IPS-NIHi11 (cell line): ENCODE data around the gene APOL3.
"Not testable (repeated sequence)": the region's sequence is repeated elsewhere in the genome, so short reads cannot be mapped to it uniquely, and the experiment has no call there.

Experiments
- DNase-seq: peaks from one replicate; pipeline ENCODE4 v3.0.0; 2012; ENCODE audit warnings: mixed read lengths, low spot score

The APOL3 gene

DNA sequence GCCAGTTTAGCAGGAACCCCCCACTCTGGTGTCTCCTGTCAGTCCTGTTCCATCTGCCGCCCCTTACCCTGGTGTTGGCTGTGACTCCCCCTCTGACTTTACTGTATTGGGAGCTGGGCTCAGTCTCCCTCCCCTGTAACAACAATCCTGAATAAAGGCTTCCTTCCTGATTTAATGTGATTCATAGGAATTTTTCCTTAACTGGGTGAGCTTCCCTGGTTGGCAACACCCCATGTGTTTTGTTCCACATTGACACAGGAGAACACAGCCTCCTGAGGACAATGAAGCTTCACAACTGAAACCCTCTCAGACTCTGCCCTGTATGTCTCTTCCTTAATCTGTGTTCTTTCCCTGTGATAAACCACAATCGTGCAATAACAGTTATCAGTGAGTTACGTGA, 32.6 kb upstream of the APOL3 start:
- no peak for DNase-seq

DNA sequence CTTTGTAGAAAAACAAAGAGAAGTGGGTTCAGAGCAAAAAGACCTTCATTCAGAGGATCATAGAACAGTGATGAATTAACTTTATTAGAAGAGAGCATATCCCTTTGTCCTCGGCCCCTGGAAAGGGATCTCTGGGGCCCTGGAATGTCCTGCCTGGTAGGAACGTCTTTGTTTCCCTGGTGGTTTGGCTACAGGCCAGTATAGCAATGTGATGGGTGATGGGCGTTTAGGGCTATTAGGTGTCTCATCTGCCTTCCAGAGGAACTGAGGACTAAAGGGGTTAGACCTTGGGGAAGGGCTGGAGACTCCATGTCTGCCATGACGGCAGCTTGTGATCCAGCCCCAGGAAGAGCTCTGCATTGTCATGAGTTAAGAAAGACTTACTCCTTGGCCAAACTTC, 32.0 kb upstream of the APOL3 start:
- no peak for DNase-seq

- no peak for DNase-seq
Measured at GRCh38 chr22:36191106-36191836, 30.7 kb upstream of the APOL3 start.

- not testable (repeated sequence) for DNase-seq
Measured at GRCh38 chr22:36187862-36188261, 27.3 kb upstream of the APOL3 start.

DNA sequence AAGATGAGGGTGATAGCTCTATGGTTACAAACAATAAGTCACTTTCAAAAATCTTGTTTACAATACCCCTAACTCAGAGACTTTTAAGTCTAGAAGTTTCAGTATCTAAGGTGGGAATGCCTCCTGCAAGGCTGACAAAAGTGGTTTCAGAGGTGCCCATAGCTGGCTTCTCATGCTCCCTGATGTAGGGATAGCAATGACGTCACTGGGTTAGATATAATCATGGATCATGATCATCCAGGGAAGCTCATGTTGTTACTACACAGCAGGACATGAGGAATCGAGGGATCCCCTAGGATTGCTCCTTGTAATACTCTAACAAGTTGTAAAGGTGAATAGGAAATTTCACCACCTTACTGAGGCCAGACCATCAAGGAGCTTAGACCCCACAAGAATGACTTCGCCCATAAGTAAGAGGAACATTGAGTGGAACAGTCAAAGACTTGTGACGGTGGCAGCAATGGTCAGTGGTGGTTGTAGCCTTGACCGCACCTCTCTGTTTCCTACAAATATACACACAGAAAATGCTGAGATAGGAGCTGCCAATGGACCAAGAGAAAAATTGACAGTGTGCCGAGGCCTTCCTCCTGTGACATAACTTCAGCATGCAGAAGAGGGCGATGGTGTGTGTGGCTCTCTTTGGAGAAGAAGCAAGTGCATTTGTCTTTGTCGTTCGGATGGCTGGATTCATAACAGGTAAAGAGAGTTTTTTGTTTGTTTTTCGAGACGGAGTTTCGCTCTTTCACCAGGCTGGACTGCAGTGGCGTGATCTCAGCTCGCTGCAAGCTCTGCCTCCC, 25.5 kb upstream of the APOL3 start:
- no peak for DNase-seq

DNA sequence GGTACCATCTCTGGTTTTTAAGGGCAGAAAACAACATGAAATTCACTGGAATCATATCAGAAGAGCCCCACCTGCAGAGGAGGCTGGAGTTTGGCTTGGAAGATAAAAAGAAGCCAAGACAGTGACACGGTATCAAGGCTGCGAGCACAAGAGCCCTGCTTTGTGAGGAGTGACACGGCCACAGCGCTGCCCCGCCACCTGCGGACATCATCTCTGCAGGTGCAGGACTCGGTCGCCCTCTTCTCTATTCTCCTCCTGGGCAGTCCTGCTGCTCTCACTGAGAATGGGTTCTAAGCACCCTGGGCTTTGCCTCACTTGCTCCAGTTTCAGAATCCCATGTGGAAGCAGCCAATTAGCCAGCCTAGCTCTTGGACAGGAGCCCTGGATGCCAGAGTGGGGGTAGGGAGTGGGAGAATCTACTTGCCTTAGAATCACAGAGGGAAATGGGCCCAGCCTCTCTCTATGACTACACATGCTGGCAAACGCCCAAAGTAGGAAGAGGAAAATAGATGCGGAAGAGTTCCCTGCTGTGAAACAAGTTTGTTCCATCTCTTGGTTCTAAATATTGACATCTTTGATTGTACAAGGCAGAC, 24.0 kb upstream of the APOL3 start:
- no peak for DNase-seq

DNA sequence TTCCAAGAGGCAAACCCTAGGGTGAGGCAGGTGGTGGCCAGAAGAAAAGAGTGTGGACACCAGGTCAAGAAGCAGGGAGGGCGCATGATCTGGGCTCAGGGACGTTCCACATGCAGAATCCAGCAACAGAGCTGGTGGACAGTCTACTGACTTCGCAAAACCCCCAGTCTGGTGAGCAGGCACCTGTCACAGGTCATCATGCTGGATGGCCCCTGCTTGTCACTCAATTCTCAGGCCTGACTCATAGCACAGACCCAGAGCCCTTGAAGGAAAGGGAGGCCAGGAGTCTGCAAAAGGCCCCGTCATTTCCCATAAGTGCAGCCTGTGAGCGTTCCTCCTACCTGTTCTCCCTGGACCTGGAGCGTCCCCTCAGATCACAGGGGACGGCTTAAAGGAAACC, 22.9 kb upstream of the APOL3 start:
- DNase-seq, result no peak

DNA sequence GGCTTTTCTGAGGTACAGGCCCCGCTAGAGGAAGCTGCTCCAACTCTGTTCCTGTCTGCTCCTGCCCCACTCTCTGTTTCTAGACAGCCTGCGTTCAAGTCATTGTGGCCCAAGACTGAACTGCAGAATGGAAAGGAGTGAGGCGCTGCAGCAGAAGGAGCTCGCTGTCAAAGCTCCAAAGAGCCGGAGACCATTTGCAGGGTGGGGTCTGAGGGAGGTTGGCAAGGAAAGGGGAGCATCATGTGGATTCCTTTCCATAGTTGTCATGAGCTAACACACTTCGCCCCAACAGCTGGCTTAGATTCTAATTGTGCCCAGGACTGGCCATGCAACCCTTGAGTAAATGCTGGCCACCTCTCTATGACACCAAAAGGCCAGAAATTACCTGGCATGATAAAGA, 22.3 kb upstream of the APOL3 start:
- no peak for DNase-seq

DNA sequence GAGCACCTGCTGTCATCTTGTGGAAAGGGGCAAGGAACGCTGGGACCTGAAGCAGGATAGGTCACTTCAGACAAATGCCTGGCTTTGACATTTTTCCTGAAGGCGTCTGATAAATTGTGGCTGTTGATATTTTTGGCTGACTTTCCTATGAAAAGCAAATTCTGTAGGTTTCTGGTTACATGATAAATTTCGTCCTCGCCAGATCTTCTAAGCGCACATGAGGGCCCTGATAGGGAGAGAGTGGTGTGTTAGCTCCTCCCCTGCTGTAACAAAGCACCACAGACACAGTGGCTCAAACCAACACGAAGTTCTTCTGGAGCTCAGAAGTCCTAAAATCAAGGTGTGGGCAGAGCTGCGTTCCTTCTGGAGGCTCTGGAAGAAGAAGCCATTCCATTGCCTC, 21.5 kb upstream of the APOL3 start:
- no peak for DNase-seq

DNA sequence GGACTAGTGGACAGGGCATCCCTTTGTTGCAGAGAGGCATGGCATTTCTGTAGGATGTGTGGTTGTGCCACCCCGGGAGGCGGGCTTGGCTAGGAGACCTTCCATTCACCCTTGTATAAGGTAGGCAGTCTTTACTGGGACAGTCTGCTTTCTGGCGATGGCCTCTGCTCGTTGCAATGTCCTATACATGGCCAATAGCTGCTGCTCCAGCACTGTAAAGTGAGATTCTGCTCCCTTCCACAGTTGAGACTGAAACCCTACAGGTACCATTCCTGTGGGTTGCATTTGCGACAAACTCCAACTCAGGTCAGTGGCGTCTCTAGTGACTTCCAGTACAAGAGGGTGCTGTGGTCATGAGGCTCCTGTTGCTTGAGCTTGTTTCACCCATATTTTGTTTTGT, 20.4 kb upstream of the APOL3 start:
- DNase-seq, result no peak

DNA sequence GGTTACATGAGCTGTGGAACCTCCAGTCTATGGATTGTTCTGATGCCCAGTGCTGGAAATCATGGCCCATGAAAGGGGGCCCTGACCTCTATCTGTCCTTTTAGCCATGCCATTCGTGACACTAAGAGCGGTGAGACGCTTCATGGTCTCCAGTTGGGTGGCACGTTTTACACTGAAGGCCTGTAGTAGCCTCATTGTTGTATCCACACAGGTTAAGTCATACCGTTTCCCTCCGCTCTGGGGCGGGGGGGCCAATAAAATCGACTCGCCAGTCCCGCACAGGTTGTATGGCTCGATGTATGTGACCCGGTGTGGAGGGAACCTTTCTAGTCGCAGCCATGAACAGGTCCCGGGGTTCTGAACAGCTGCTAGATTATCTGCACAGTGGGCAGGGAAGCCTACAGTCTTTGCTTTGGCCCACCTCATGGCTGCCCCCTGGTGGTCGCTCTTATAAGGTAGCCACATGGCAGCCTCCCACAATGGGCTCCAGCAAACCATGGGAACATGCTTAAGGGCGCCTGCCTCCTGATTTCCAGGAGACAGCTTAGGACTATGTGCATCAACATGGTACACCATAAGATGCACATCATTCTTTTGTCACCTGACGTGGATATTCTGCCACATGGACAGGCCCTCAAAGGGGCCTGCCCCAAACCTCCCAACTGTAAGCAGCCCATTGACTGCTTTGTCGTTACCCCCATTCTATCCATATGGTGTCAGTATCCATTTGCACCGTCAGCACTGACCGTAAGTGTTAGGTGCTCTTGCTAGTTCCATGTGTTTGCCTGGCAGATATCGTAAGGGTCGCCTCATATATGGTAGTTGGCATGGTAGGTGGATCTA, 19.7 kb upstream of the APOL3 start:
- DNase-seq, result peak; percentile 87

- no peak for DNase-seq
Measured at GRCh38 chr22:36177160-36177559, 16.6 kb upstream of the APOL3 start.

DNA sequence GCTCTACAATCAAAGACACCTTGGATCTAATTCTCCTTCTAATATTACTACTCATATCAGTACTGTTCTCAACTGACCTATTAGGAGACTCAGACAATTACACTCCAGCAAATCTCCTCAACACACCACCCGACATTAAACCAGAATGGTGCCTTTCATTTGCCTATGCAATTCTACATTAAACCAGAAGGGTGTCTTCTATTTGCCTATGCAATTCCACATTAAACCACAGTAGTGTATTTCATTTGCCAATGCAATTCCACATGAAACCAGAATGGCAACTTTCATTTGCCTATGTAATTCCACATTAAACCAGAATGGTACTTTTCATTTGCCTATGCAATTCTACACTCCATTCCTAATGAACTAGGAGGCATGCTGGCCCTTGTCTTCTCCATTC, 15.3 kb upstream of the APOL3 start:
- DNase-seq, result no peak

DNA sequence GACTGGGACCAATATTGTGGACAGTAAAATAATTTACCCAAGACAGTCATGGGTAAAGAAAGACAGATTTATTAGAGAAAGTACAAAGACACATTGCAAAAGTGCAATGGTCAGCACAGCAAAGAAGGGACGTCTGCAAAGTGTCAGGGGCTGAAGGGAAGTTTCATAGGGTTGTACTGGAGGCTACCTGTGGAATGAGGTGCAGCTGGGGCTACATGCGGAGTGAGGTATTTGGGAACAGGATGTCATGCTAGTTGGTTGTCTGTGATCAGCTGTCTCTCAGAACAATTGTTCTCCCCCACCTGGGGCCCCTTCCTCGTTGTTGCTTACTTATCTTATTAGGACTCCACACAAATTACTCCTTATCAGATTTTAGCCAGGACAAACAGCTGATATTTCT, 11.4 kb upstream of the APOL3 start:
- no peak for DNase-seq

DNA sequence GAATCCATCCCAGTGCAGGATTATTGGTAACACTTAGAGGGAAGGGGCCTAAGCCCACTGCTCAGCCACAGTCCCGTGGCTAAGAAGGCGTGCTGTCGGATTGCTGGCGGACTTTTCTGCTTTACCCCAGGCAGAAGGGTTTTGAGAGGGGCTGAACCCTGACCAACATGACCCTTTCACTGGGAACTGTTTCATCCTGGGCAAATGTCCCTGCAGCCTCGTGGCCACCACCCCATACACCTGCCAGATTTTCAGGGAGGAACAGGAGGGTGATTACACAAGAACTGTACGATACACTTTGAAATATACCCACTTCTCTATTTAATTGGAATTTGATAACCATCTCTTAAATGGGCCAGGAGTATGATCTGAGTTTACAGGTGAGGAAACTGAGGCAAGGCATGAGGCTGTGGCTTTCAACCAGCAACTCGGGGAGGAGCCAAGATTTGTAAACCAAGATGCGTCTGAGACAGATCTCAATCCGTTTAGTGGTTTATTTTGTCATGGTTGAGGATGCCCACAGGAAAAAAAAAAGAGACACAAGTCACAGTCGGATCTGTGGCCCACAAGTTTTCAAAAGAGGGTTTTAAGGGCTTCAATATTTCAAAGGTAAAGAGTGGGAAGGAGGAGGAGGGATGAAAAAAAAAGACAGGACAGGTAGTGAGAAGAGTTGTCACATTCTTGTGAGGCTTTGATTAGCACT, 6.1 kb upstream of the APOL3 start:
- DNase-seq, result no peak

GRCh38 chr22:36166086-36166485, 5.5 kb upstream of the APOL3 start:
- no peak for DNase-seq

GRCh38 chr22:36165141-36165540, 4.6 kb upstream of the APOL3 start:
- DNase-seq, result no peak

DNA sequence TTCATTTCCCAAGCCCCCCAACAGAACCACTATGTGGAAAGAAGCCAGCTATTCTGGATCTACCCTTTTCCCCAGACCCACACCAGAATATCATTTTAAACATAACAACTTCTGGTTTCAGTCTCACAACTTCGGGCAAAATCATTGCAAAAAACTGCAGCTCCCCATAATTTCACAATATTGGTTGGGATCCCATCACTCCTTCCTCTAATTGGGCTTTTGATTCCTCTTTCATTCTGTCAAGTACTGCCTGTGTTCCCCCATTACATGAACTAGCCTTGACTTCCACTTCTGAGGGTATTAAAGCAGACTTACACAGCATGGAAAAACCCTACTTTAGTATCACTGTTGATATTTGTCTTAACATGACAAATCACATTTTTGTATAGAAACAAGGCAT, 4.1 kb upstream of the APOL3 start:
- DNase-seq, result no peak

DNA sequence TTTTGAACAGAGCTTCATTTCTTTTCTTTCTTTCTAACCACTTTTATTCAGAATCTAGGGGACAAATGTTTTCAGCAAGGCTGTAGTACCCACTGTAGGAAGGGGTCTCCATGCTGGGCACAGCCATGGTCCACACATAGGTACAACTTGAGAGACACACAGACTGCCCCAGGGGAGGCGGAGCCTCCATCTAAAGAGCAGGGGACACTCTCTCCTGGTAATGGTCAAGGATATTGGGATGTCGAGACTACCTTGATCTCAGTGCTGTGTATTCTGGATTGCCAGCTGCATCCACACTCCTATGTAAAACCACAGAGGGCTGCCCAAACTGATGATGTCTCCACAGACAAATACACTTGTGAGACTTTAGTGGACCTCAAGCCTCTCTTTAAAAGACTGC, 2.9 kb upstream of the APOL3 start:
- DNase-seq, result peak; percentile 39

- no peak for DNase-seq
Measured at GRCh38 chr22:36162127-36163034, 1.8 kb upstream of the APOL3 start.

- DNase-seq, result not testable (repeated sequence)
Measured at GRCh38 chr22:36161793-36162126, 1.2 kb upstream of the APOL3 start.
